Activated CD4-positive, alpha-beta T cell treated with anti-CD3 and anti-CD28 coated beads, Interleukin-2, Interleukin-4, amounts not matched to agents 100 ng/mL and 50 ng/mL, durations not matched to agents 16 hours and 8 hours (primary cell): ENCODE data around the gene REG1B.
"Not testable (repeated sequence)": the region's sequence is repeated elsewhere in the genome, so short reads cannot be mapped to it uniquely, and the experiment has no call there.

ENCODE experiments used
- DNase-seq: peaks from one replicate; pipeline ENCODE4 v3.0.0-alpha.2; 2020; ENCODE audit warnings: low spot score

REG1B gene

GRCh38 chr2:79084495-79085135, 3.2 kb downstream of the REG1B start:
- no peak for DNase-seq

DNA sequence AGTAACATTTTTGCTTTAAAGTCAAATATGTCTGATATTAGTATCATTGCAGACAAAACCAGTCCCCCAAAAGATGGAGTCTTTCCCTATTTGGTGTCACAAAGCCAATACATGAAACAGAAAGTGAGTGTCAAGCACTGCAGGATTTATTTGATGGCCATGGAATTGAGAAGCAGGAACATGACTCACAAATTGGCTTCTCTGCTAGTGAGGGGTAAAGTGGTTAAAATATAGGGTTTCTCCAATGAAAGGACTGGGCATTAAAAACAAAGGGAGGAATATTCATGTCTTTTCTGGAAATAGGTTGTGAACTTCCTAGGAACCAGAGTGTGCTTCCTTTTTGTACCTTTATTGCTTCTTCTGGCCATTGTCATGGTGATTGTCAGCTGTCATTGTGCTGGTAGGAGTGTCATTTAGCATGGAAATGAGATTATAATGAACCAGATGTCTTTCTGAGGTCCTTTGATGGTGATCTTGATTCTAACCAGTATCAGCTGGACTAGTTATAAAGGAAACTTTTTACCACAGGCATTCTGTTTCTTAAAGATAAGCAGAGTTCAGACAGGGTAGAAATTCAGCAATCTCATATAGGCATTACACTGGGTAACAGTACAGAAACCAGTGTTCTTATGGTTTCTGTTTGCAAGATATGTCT, 4.1 kb downstream of the REG1B start:
- DNase-seq = no peak

DNA sequence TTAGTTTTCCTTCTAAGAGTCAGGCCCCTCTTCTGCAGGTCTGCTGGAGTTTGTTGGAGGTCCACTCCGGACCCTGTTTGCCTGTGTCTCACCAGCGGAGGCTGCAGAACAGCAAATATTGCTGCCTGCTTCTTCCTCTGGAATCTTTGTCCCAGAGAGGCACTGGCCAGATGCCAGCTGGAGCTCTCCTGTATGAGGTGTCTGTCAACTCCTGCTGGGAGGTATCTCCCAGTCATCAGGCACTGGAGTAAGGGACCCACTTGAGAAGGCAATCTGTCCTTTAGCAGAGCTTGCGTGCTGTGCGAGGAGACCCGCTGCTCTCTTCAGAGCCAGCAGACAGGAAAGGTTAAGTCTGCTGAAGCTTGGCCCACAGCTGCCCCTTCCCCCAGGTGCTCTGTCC, 4.8 kb downstream of the REG1B start:
- no peak for DNase-seq

DNA sequence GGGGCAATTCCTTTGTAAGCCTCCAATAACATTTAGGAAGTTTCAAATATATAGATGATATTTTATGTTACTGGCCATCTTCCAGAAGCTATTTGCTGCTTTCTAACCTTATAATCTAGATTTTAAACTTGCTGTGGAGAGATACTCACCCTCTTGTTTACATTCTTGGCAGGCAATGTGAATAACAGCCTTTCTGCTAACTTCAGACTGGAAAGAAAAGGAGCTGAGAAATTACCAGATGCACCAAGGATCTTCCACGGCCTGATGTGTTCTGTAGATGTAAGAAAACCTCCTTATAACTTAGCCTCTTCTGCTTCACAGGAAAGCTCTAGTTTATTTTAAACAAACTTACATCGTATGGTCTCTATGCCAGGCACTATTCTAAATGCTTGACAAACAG, 16.7 kb downstream of the REG1B start:
- no peak for DNase-seq

DNA sequence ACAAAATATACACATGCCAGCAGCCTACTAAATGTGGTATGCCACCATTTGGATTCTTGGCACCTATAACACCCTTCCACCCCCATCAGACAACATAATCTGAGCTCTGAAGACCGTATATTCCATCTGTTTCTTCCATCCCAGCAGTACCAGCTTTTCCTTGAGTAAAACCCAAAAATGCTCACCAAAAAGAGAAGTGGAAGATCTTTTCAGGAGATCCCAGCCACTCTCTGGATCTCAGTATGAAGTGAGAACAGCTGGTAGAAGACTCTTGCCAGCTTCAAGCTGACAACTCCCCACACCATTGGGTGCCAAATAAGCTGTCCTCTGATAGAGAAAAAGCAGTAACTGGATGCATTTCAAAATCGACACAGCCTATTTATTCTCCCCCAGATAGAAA, 22.6 kb downstream of the REG1B start:
- no peak for DNase-seq

DNA sequence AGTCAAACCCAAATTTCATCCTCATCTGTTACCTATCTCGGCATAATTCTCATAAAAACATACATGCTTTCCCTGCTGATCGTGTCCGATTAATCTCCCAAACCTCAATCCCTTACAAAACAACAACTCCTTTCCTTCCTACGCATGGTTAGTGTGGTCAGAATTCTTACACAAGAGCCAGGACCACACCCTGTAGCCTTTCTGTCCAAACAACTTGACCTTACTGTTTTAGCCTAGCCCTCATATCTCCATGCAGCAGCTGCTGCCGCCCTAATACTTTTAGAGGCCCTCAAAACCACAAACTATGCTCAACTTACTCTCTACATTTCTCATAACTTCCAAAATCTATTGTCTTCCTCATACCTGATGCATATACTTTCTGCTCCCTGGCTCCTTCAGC, 33.0 kb downstream of the REG1B start:
- DNase-seq = not testable (repeated sequence)

- DNase-seq = not testable (repeated sequence)
These were observed 34.3 kb downstream of the REG1B start for GRCh38 chr2:79053486-79053885.

DNA sequence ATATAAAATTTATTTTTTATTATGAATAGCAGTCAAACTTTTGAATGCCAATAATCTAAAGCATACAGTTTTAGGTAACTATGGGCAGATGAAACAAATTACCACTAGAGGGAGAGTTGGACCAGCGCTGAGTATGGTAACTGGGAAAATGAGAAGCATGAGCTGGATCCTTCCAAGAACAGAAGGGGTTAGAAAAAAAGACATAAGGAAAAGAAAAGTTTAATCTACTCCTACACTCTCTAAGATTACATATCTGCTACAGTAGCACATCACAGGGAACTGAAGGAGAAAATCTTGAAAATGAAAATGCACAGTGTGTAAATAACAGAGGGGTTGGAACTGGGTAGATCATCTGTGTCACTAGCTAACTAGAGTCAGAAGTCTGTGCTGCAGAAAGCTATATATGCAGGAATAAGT, 46.8 kb downstream of the REG1B start:
- no peak for DNase-seq

GRCh38 chr2:79039944-79040343, 47.8 kb downstream of the REG1B start:
- DNase-seq = no peak
